Neural cell (in vitro differentiated cells): ENCODE results near the gene CCNDBP1. TPM values are rescaled to one million over a fixed set of nuclear protein-coding genes. Genes with fewer than 3 reads are reported as not detected.
"Not testable (repeated sequence)": the region's sequence is repeated elsewhere in the genome, so short reads cannot be mapped to it uniquely, and the experiment has no call there.

ENCODE experiments used
- H2AFZ ChIP-seq: fragments of 200-600, 300-800 bp; sonication (generic), shearing (Covaris generic); 2 replicates; pipeline ENCODE4 v1.6.0; 2014; ENCODE audit warnings: low read depth, mild to moderate bottlenecking, antibody characterized with exemption, low read length, moderate library complexity
- H3F3A ChIP-seq: fragments of 200-600 bp; shearing (Covaris generic); 2 replicates; pipeline ENCODE4 v1.6.1; 2016; ENCODE audit warnings: mild to moderate bottlenecking, moderate library complexity, mixed read lengths, antibody characterized with exemption, low read length; ENCODE audit not compliant: insufficient read depth, poor library complexity, severe bottlenecking
- H3K27ac ChIP-seq: fragments of 200-600, 300-800 bp; sonication (generic), shearing (Covaris generic); 2 replicates; pipeline ENCODE4 v1.5.1; 2014; ENCODE audit warnings: mild to moderate bottlenecking, low read length, moderate library complexity
- H3K27me3 ChIP-seq: fragments of 300-800, 200-600 bp; sonication (generic), shearing (Covaris generic); 2 replicates; pipeline ENCODE4 v1.6.0; 2014; ENCODE audit warnings: mild to moderate bottlenecking, low read depth, low read length, moderate library complexity; ENCODE audit not compliant: insufficient read depth
- H3K36me3 ChIP-seq: fragments of 300-800, 200-600 bp; sonication (generic), shearing (Covaris generic); 2 replicates; pipeline ENCODE4 v1.5.1; 2014; ENCODE audit warnings: mild to moderate bottlenecking, antibody characterized with exemption, low read length, moderate library complexity; ENCODE audit not compliant: insufficient read depth
- H3K4me2 ChIP-seq: fragments of 300-800, 200-600 bp; sonication (generic), shearing (Covaris generic); 2 replicates; pipeline ENCODE4 v1.6.0; 2014; ENCODE audit warnings: mild to moderate bottlenecking, low read length
- H3K4me3 ChIP-seq: fragments of 300-800, 200-600 bp; sonication (generic), shearing (Covaris generic); 2 replicates; pipeline ENCODE4 v1.5.1; 2014; ENCODE audit warnings: mild to moderate bottlenecking, low read length, moderate library complexity
- H3K79me2 ChIP-seq: fragments of 200-600 bp; shearing (Covaris generic); replicated peaks from 2 replicates; pipeline ENCODE4 v1.6.0; 2014; ENCODE audit warnings: mild to moderate bottlenecking, low read length, moderate library complexity; ENCODE audit not compliant: insufficient read depth
- H3K9ac ChIP-seq: fragments of 300-800, 200-600 bp; sonication (generic), shearing (Covaris generic); 2 replicates; pipeline ENCODE4 v1.6.1; 2016; ENCODE audit warnings: mild to moderate bottlenecking, low read length, mixed read lengths
- H3K9me2 ChIP-seq: fragments of 200-600 bp; shearing (Covaris generic); 2 replicates; pipeline ENCODE4 v1.6.1; 2016; ENCODE audit warnings: mild to moderate bottlenecking, low read length, mixed read lengths; ENCODE audit not compliant: insufficient read depth
- H3K9me3 ChIP-seq: fragments of 200-600, 300-800 bp; sonication (generic), shearing (Covaris generic); 2 replicates; pipeline ENCODE4 v1.6.1; 2016; ENCODE audit warnings: mild to moderate bottlenecking, mixed run types, low read length, moderate library complexity, mixed read lengths
- H4K20me1 ChIP-seq: fragments of 200-600 bp; shearing (Covaris generic); 2 replicates; pipeline ENCODE4 v1.6.1; 2016; ENCODE audit warnings: mild to moderate bottlenecking, mixed run types; ENCODE audit not compliant: insufficient read depth
- CTCF ChIP-seq: fragments of 450-650 bp; IDR thresholded peaks from 2 replicates; pipeline ENCODE4 v1.5.1; 2014; ENCODE audit warnings: antibody characterized with exemption, mild to moderate bottlenecking, moderate library complexity; ENCODE audit not compliant: poor library complexity, severe bottlenecking
- EP300 ChIP-seq: fragments of 450-650 bp; conservative IDR thresholded peaks from 2 replicates; pipeline ENCODE4 v1.6.1; 2014; ENCODE audit warnings: antibody characterized with exemption, mild to moderate bottlenecking, moderate library complexity; ENCODE audit not compliant: poor library complexity, severe bottlenecking
- EZH2 ChIP-seq: fragments of 200-600, 300-800 bp; shearing (Covaris generic), sonication (generic); IDR thresholded peaks from 2 replicates; pipeline ENCODE4 v1.6.1; 2014; ENCODE audit warnings: antibody characterized with exemption, low read length, borderline replicate concordance, mild to moderate bottlenecking; ENCODE audit not compliant: insufficient read depth, poor library complexity, severe bottlenecking
- MXI1 ChIP-seq: fragments of 450-650 bp; conservative IDR thresholded peaks from 2 replicates; pipeline ENCODE4 v1.6.1; 2014; ENCODE audit warnings: antibody characterized with exemption, mild to moderate bottlenecking; ENCODE audit not compliant: poor library complexity, severe bottlenecking
- POLR2AphosphoS5 ChIP-seq: IDR thresholded peaks from 2 replicates; pipeline ENCODE4 v1.6.1; 2012
- RAD21 ChIP-seq: fragments of 450-650 bp; conservative IDR thresholded peaks from 2 replicates; pipeline ENCODE4 v1.6.1; 2014; ENCODE audit warnings: antibody characterized with exemption, mild to moderate bottlenecking, moderate library complexity
- REST ChIP-seq: IDR thresholded peaks from 2 replicates; pipeline ENCODE4 v1.6.1; 2012; ENCODE audit warnings: borderline replicate concordance
- SMC3 ChIP-seq: fragments of 450-650 bp; conservative IDR thresholded peaks from 2 replicates; pipeline ENCODE4 v1.6.1; 2014; ENCODE audit warnings: antibody characterized with exemption, mild to moderate bottlenecking, moderate library complexity; ENCODE audit not compliant: poor library complexity
- TAF1 ChIP-seq: IDR thresholded peaks from 2 replicates; pipeline ENCODE4 v1.6.1; 2012; ENCODE audit warnings: low read depth
- polyA plus RNA-seq: library from polyadenylated mRNA; depleted of rRNA; stranded (reverse); fragments of >200 nt; gene quantifications from 2 replicates; pipeline ENCODE4 v1.2.3, GENCODE V29; 2014

Gene CCNDBP1
- polyA plus RNA-seq, 1 donor from 2014 or later: 67.6 TPM

DNA sequence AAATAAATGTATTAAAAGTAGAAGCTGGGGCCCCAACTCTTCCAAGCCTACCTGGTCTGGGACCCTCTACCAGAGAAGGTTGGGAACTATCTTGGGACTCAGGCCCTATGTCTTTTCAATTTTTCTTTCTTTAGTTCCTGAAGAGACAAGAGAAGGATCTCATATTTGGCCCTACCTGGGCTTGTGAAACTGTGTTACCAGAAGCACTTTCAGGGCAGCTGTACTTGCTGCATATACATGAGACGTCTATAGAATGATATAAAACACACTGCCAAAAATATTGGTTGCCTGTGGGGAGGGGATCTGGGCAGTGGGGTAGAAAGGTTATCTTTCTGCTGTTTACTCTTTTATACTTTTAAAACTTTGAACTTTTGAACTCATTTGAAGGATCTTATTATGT lies 36.2 kb downstream of the CCNDBP1 start:
- H3K36me3 ChIP-seq: no peaks in the 10 kb centered on the region

GRCh38 chr15:43225201-43225949 lies 40.2 kb downstream of the CCNDBP1 start:
- H3K27me3 ChIP-seq: no peaks in the 10 kb centered on the region
- H3K9ac ChIP-seq: no peak overlapping the region
- no peaks in the 10 kb centered on the region for H3K79me2 ChIP-seq
- H3K36me3 ChIP-seq: no peaks in the 10 kb centered on the region
- H3K4me3 ChIP-seq: no peak overlapping the region
- TF ChIP-seq RAD21 (no peak), SMC3 (peak; percentile 26), CTCF (peak; percentile 42)
- H3K9me2 ChIP-seq: no peaks in the 10 kb centered on the region
- H3K27ac ChIP-seq: no peak overlapping the region
- H3K9me3 ChIP-seq: no peaks in the 10 kb centered on the region
- H2AFZ ChIP-seq: no peak overlapping the region
- H3K4me2 ChIP-seq: no peak overlapping the region
- H4K20me1 ChIP-seq: no peaks in the 10 kb centered on the region
- no peaks in the 10 kb centered on the region for H3F3A ChIP-seq

More for the DNA sequence above, 36.2 kb downstream of the CCNDBP1 start:
- H3K27me3 ChIP-seq: no peaks in the 10 kb centered on the region
- no peak overlapping the region for H3K4me2 ChIP-seq
- H3K9me2 ChIP-seq: no peaks in the 10 kb centered on the region
- no peak for TF ChIP-seq CTCF
- no peak for TF ChIP-seq POLR2AphosphoS5
- no peak for TF ChIP-seq REST
- TF ChIP-seq EZH2: no peak
- TF ChIP-seq RAD21: no peak
- no peak for TF ChIP-seq TAF1
- no peak for TF ChIP-seq EP300
- TF ChIP-seq MXI1: no peak
- no peak for TF ChIP-seq SMC3
- H4K20me1 ChIP-seq: no peaks in the 10 kb centered on the region
- no peaks in the 10 kb centered on the region for H3K79me2 ChIP-seq
- no peaks in the 10 kb centered on the region for H3F3A ChIP-seq
- H3K4me3 ChIP-seq: no peak overlapping the region
- no peak overlapping the region for H3K9ac ChIP-seq
- no peaks in the 10 kb centered on the region for H3K9me3 ChIP-seq
- no peak overlapping the region for H2AFZ ChIP-seq
- H3K27ac ChIP-seq: no peak overlapping the region

DNA sequence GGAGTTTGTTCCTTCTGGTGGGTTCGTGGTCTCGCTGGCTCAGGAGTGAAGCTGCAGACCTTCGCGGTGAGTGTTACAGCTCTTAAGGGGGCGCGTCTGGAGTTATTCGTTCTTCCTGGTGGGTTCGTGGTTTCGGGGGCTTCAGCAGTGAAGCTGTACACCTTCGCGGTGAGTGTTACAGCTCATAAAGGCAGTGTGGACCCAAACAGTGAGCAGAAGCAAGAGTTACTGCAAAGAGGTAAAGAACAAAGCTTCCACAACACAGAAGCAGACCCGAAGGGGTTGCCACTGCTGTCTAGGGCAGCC lies 40.7 kb downstream of the CCNDBP1 start:
- H4K20me1 ChIP-seq, H3K27ac ChIP-seq, H3K36me3 ChIP-seq, H3K79me2 ChIP-seq, H3K9ac ChIP-seq, H3K4me3 ChIP-seq, H3K9me2 ChIP-seq, H3K4me2 ChIP-seq, H3K9me3 ChIP-seq, H3F3A ChIP-seq, H3K27me3 ChIP-seq, H2AFZ ChIP-seq: not testable (repeated sequence)
